Ecto neural progenitor cell (in vitro differentiated cells): ENCODE measurements around the gene GPHN.

Experiments used
- DNase-seq: peaks from one replicate; pipeline ENCODE4 v3.0.0-alpha.2; 2018; ENCODE audit warnings: low spot score

The GPHN gene

GRCh38 chr14:66959437-66960050 is 451.6 kb downstream of the GPHN start:
- DNase-seq, result no peak

- DNase-seq, result no peak
Measured at GRCh38 chr14:66965831-66966230, 457.9 kb downstream of the GPHN start.

- no peak for DNase-seq
Measured at GRCh38 chr14:66972469-66972868, 464.5 kb downstream of the GPHN start.

GRCh38 chr14:66974397-66975025 is 466.6 kb downstream of the GPHN start:
- no peak for DNase-seq

- DNase-seq, result no peak
Measured at GRCh38 chr14:66975251-66975650, 467.3 kb downstream of the GPHN start.

GRCh38 chr14:66979101-66979974 is 471.4 kb downstream of the GPHN start:
- no peak for DNase-seq

- no peak for DNase-seq
Measured at GRCh38 chr14:66982247-66982646, 474.3 kb downstream of the GPHN start.

GRCh38 chr14:66992776-66993175 is 484.8 kb downstream of the GPHN start:
- no peak for DNase-seq

GRCh38 chr14:66993512-66993911 is 485.6 kb downstream of the GPHN start:
- no peak for DNase-seq

- DNase-seq, result no peak
Measured at GRCh38 chr14:66998013-66998412, 490.1 kb downstream of the GPHN start.

- DNase-seq, result no peak
Measured at GRCh38 chr14:66999978-67000377, 492.0 kb downstream of the GPHN start.

GRCh38 chr14:67002994-67003753 is 495.2 kb downstream of the GPHN start:
- DNase-seq, result no peak

GRCh38 chr14:67004521-67004920 is 496.6 kb downstream of the GPHN start:
- no peak for DNase-seq

- DNase-seq, result no peak
Measured at GRCh38 chr14:67010602-67011001, 502.7 kb downstream of the GPHN start.

GRCh38 chr14:67016856-67017255 is 508.9 kb downstream of the GPHN start:
- no peak for DNase-seq

GRCh38 chr14:67018720-67019119 is 510.8 kb downstream of the GPHN start:
- DNase-seq, result no peak

- DNase-seq, result no peak
Measured at GRCh38 chr14:67019796-67020195, 511.8 kb downstream of the GPHN start.

GRCh38 chr14:67031920-67032774 is 524.2 kb downstream of the GPHN start:
- no peak for DNase-seq

GRCh38 chr14:67045440-67045839 is 537.5 kb downstream of the GPHN start:
- no peak for DNase-seq

GRCh38 chr14:67050896-67051295 is 542.9 kb downstream of the GPHN start:
- DNase-seq, result peak; percentile 41

- DNase-seq, result no peak
Measured at GRCh38 chr14:67056684-67057083, 548.7 kb downstream of the GPHN start.
